Left cardiac atrium (tissue), 4 donors: ENCODE measurements around the gene HCK. TPM values are rescaled to one million over a fixed set of nuclear protein-coding genes. Genes with fewer than 3 reads are reported as not detected.

Source experiments
- ATAC-seq, 2 donors: fragments of 200-7000 bp; cut with Tn5 transposase; one replicate each; pipeline ENCODE4 v1.9.1; 2020; ENCODE audit warnings: mild to moderate bottlenecking in 2 of 2, moderate library complexity in 2 of 2
- DNase-seq: peaks from one replicate; pipeline ENCODE4 v3.0.0-alpha.2; 2020
- intact Hi-C, 2 donors: fragments of 100-400 bp; cut with DNase I; formaldehyde crosslinking; loops; one replicate each; pipeline versions ENCODE4 v1.14.1 to v1.15.1; 2022 to 2023
- total RNA-seq, 2 donors: library from RNA; stranded (reverse); fragmentation: NEBNext Ultra II Directional; extraction: Animal tissue kit (Norgen Biotek cat#: 25700); gene quantifications; one replicate each; pipeline ENCODE4 v1.2.1, GENCODE V29; 2021
- donor health status: DM: no; HTN: yes; CAD: no.
- donor health status: DM: no; HTN: yes; CAD: no; lungs with severe emphysema.
- donor health status: DM: yes; HTN: yes; CAD: no.
- donor health status: Dilated cardiomyopathy.

The HCK gene
- total RNA-seq, 2 donors from 2014 or later, result 11.1 to 14.1 TPM

- DNase-seq (no peak), ATAC-seq (no peak)
- intact Hi-C loops, result no loop called here
These were observed 337 bp upstream of the HCK start for GRCh38 chr20:32051720-32052089.

GRCh38 chr20:32052778-32053362, 828 bp downstream of the HCK start:
- intact Hi-C loops, result no loop called here
- DNase-seq (peak; percentile 66), ATAC-seq (peak; percentile 65 to 75)

- intact Hi-C loops, result no loop called here
These were observed 1.6 kb downstream of the HCK start for GRCh38 chr20:32053648-32054047.

GRCh38 chr20:32056708-32057483, 4.9 kb downstream of the HCK start:
- ATAC-seq (peak in 1 of 2 donors; percentile 17), DNase-seq (no peak)
- intact Hi-C loops, result no loop called here

More at GRCh38 chr20:32053648-32054047, 1.6 kb downstream of the HCK start:
- no peak for ATAC-seq
- no peak for DNase-seq

GRCh38 chr20:32057656-32058184, 5.7 kb downstream of the HCK start:
- intact Hi-C loops, result no loop called here
- ATAC-seq (no peak), DNase-seq (no peak)

GRCh38 chr20:32059189-32059588, 7.1 kb downstream of the HCK start:
- ATAC-seq (no peak), DNase-seq (no peak)
- intact Hi-C loops, result no loop called here

- intact Hi-C loops, result no loop called here
These were observed 10.7 kb downstream of the HCK start for GRCh38 chr20:32062776-32063170.

GRCh38 chr20:32063695-32064094, 11.7 kb downstream of the HCK start:
- peak in 1 of 2 donors; percentile 39 for ATAC-seq
- intact Hi-C loops, result no loop called here

More at GRCh38 chr20:32062776-32063170, 10.7 kb downstream of the HCK start:
- peak; percentile 68 to 85 for ATAC-seq
- DNase-seq, result peak; percentile 64

GRCh38 chr20:32064667-32065066, 12.6 kb downstream of the HCK start:
- no peak for DNase-seq
- intact Hi-C loops, result no loop called here
- ATAC-seq, result peak in 1 of 2 donors; percentile 6

More at GRCh38 chr20:32063695-32064094, 11.7 kb downstream of the HCK start:
- DNase-seq, result no peak

GRCh38 chr20:32067234-32067821, 15.3 kb downstream of the HCK start:
- ATAC-seq (no peak), DNase-seq (no peak)
- intact Hi-C loops, result no loop called here

GRCh38 chr20:32068174-32068573, 16.1 kb downstream of the HCK start:
- ATAC-seq (no peak), DNase-seq (no peak)
- intact Hi-C loops, result no loop called here

- intact Hi-C loops, result no loop called here
- ATAC-seq (no peak), DNase-seq (no peak)
These were observed 17.7 kb downstream of the HCK start for GRCh38 chr20:32069711-32070110.

GRCh38 chr20:32070282-32070681, 18.2 kb downstream of the HCK start:
- intact Hi-C loops, result no loop called here
- DNase-seq, result no peak
- ATAC-seq, result no peak

GRCh38 chr20:32070690-32071213, 18.7 kb downstream of the HCK start:
- intact Hi-C loops, result no loop called here
- DNase-seq (no peak), ATAC-seq (no peak)

- DNase-seq (no peak), ATAC-seq (no peak)
- intact Hi-C loops, result no loop called here
These were observed 19.5 kb downstream of the HCK start for GRCh38 chr20:32071395-32072167.

GRCh38 chr20:32072168-32072750, 20.2 kb downstream of the HCK start:
- intact Hi-C loops, result no loop called here
- ATAC-seq (no peak), DNase-seq (no peak)

- DNase-seq (no peak), ATAC-seq (no peak)
- intact Hi-C loops, result no loop called here
These were observed 23.5 kb downstream of the HCK start for GRCh38 chr20:32075534-32075933.

- ATAC-seq, result no peak
- intact Hi-C loops, result no loop called here
These were observed 25.1 kb downstream of the HCK start for GRCh38 chr20:32077190-32077589.

GRCh38 chr20:32078322-32078721, 26.3 kb downstream of the HCK start:
- DNase-seq (no peak), ATAC-seq (no peak)
- intact Hi-C loops, result no loop called here

More at GRCh38 chr20:32077190-32077589, 25.1 kb downstream of the HCK start:
- DNase-seq, result no peak
